ENCODE measurements around the gene ZNF181.
"Not testable (repeated sequence)": the region's sequence is repeated elsewhere in the genome, so short reads cannot be mapped to it uniquely, and the experiment has no call there.

The ZNF181 gene

DNA sequence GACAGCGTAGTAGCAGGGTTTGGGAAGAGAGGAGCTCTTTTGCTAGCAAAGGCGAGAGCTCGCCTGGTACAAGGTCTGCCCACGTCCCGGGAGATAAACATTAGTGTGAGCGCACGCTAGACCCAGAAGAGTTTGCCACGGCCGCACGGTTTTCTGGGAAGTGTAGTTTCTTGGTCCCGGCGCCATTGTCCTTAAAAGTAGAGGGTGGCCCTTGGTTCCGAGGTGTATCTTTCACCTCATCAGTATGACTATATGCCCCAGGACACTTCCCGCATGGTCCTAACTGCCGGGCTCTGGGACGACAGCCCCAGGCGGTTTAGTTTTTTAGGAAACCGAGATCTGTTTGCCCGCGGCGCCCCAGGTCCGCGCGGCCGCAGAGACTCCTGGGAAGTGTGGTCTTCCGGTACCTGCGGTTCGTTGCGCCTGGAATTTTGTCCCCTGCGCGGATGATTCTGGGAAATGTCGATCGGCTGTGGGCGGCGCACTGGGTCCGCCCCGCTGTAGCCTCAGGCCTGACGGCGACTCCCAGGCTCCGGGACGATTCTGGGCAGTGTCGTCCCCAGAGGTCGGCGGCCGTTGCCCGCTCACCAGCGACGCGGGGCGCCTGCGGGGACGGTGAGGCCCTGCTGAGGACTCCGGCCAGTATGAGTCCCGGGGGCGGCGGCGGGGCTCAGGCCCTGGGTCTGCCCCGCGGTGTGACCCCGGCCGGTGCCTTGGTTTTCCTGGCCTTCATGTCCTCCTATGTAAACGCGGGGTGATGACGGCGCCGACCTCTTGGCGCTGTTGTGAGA is at the start of gene ZNF181:
Gene ZNF181 (plus strand): TSS at position 498 of the 791 bp plus-strand sequence. CDS start 795 bp downstream, outside the sequence.
- peak; percentile 94 for DNase-seq

DNA sequence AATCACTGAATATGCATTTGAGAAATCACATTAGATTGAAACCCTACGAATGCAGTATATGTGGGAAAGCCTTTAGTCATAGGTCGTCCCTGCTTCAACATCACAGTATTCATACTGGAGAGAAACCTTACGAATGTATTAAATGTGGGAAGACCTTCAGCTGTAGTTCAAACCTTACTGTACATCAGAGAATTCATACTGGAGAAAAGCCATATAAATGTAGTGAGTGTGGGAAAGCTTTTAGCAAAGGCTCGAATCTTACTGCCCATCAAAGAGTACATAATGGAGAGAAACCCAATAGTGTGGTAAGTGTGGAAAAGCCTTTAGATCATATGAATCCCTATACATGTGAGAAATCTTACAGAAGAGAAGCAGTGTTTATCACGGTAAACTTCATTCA is 48.8 kb upstream of the ZNF181 start:
- DNase-seq: not testable (repeated sequence)

DNA sequence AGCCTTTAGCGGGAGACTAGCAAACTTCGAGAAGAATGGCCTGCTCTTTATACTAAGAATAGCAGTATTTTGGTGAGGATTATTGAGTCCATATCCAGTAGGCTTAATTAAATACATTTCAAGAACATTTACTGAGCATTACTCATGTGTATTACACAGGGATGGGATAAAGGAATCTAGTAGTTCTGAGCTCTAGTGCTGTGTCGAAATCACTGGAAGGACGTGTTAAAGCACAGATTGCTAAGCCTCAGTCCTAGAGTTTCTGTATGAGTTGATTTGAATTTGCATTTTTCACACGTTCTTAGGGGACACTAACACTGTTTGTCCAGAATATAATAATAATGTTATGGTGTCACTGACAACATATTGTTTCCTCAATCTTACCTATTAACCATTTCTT is 47.6 kb upstream of the ZNF181 start:
- no peak for DNase-seq

DNA sequence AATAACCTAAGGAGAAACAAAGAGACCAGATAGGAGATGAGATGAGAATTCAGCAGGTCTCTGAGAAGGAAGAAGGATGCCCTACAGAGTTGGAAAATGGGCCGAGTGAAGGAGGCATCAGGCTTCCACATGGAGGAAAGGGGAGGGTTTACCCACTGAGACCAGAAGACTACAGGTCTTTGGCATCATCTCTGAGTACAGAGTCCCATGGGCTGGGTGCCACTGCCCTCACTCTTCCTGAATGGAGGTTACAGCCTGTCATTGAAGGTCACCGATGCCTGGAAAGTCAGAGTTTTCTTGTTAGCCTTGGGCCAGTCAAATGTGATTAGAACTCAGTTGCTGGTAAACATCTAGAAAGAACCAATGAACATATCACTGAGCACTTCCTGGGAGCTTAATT is 46.7 kb upstream of the ZNF181 start:
- DNase-seq: no peak

DNA sequence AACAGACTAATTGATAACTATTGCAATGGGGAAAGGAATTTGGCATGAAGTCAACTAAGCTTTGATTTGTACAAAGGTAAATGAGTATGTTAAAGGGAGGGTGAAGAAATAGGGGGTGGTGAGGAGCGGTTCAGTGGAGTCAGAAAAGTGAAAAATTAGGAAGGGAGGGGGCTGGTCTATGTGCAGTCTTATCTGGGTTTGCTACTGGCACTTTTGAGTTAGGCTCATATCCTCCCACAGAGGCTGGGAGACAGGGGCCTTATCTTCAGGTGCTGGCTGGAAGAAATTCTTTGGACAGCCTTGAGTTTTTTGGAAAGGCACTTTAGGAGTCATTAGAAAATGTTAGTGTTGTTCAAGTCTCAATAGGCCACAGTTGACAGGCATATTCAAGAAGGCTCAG is 45.5 kb upstream of the ZNF181 start:
- no peak for DNase-seq

DNA sequence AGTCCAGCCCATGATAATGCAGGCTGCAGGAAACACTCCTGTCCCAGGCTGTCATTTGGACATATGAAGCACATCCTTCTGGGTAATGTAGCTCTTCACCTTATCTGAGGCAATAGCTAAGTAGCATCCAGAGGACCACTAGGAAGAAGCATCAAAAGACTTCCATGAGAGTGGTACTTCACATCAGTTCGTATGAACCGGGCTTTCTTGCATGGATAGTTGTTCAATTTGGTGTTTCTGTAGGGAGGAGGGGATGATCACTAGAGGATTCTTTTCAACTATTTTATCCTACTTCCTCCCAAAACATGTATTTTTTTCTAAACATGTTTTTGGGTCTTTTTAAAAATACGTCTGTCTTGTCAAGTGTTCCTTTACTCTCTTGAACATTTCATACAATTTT is 43.7 kb upstream of the ZNF181 start:
- DNase-seq: no peak

DNA sequence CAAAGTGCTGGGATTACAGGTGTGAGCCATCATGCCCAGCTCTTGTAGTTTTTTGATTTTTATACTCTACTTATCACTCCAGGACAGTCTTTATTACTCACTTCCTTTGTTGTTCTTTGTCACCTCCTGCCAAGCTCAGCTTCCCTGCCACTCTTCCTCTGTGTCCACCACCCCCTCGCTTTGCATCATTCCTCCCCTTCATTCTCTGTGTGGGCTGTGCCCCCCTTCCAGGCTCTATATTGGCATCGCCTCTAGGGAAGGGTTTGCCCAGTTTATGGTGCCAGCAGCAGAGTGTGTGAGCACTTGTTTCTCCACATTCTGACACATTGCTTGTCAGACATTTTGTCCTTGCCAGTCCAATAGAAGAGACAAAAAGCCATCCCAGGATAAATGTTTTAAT is 41.5 kb upstream of the ZNF181 start:
- DNase-seq: no peak

DNA sequence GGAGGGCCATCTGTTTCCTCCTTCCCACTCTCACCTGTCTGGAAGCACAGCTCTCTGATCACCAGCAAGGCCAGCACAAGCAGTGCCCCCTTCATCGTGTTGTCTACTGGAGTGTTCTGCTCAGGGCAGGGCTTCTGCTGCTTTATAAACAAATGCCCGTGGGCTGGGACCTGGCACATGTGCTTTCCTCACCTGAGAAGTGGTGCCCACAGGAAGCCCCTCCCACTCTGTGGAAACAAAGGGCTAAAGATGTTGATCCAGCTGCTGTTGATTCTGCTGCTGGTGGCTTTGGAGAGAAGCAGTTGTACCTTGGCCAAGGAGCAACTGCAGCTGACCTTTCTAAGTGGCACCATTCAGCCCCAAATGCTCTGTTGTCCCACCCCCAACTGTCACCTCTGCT is 26.4 kb upstream of the ZNF181 start:
- DNase-seq: no peak

DNA sequence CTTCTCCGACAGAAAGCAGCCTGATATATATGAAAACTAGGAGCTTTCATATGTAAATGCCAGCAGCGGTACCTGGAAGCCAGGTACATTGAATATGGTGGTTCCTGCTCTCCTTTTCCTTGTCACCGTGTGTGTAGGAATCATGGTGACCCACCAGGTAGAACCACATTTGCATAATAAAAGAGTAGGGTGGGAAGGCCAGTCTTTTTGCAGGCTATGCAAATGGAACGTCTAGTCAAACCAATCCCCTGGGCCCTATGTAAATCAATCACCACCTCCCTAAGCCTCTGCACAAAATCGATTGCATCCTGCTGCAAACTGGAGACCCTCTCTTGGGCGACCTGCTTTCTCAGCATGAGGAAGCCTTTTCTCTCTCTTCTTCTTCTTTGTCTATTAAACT is 22.2 kb upstream of the ZNF181 start:
- no peak for DNase-seq

DNA sequence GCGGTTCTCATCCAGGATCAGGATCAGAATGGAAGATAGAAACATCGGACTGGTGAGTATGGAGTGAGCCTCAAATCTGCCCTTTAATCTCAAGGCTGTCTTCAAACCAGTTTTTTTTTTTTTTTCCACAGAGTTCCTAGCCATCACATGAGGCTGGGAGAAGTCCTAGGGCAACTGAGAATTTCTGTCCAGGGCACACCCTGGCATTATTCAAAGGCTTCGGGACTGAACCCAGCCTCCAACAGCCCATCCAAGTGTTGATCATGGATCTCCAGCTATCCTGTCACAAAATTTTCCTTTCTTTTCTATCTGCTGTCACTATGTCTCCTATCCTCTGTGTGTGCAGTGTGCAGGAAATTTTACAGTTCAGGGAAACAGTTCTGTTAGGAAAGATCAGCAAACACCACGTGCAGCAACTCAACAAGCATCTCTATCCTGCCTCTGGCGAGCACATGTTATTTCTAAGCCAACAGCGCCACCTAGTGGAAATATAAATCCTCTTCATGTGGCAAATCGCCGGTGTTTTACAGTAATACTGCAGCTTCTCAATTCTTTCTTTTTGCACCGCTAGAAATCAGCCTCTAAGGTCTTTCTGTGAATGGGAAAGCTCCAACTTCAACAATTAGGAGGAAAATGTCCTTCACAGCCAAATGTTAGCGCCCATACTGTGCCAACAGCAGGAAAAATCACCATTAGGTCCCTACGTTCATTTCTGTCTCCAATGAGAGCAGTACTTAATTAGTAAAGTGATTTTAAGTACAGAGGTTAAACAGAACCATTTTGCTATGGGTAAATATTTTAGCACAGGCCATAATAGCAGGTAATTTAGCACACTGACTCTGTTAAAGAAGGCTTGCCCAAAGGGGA is 21.4 kb upstream of the ZNF181 start:
- DNase-seq: peak; percentile 61

DNA sequence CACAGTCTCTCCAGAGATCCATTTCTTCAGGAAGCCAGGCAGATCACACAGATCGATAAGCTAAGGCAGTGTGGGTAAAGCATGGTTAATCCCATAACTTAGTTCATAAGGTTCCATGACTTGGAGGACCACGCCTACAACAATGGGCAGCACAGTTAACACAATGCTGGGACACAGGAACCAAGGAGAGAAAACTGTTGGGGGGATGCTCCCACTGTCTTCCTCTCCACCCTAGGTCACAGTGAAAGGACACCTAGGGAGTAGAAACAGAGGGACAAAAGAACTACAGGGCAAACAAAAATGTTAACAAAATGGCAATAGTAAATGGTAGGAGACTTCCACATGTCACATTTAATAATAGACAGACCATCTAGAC is 20.8 kb upstream of the ZNF181 start:
- DNase-seq: no peak

DNA sequence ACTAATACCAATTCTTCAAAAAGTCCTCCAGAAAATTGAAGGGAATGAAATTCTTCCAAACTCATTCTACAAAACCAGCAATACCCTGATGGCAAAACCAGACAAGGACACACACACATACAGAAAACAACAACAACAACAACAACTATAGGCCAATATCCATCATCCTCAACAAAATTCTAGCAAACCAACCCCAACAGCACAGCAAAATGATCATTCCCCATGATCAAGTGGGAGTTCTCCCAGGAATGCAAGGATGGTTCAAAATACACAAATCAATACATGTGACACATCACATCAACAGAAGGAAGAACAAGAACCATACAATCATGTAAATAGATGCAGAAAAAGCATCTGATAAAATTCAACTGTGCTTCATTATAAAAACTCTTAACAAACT is 18.7 kb upstream of the ZNF181 start:
- DNase-seq: no peak

DNA sequence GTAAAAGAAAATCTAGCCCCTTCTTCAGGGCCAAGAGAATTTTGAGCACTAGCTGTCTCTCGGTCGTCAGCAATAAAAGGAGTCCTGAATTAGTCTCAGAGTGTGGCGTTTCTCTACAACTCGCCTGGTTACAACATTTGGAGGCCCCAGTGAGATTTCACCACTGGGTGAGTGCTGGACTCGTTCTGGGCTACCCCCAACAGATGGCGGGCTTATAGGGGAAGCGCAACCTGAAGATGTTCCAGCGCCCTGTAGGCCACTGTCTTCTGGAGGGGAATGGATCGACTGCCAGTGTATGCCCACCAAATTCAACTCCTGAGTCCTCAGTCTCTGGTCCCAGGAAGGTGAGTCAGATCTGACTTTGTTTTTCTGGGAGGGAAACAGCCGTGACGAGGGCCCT is 11.7 kb upstream of the ZNF181 start:
- no peak for DNase-seq

DNA sequence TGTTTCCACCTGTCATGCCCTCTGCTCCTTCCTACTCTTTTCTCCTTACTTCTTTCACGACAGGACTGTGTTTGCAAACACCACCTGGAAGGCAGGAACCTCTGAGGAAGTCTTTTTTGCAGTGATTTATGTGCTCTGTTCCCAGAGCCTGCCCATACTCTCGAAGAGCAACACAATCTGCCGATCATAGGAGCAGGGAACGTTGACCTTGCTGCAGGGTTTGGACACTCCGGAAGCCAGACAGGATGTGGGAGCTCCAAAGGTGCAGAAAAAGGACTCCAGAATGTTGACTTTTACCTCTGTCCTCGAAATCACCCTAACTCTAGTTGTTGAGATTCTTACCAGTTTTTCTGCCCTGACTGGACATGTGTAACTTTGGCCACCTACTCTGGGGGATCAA is 8.6 kb upstream of the ZNF181 start:
- no peak for DNase-seq

DNA sequence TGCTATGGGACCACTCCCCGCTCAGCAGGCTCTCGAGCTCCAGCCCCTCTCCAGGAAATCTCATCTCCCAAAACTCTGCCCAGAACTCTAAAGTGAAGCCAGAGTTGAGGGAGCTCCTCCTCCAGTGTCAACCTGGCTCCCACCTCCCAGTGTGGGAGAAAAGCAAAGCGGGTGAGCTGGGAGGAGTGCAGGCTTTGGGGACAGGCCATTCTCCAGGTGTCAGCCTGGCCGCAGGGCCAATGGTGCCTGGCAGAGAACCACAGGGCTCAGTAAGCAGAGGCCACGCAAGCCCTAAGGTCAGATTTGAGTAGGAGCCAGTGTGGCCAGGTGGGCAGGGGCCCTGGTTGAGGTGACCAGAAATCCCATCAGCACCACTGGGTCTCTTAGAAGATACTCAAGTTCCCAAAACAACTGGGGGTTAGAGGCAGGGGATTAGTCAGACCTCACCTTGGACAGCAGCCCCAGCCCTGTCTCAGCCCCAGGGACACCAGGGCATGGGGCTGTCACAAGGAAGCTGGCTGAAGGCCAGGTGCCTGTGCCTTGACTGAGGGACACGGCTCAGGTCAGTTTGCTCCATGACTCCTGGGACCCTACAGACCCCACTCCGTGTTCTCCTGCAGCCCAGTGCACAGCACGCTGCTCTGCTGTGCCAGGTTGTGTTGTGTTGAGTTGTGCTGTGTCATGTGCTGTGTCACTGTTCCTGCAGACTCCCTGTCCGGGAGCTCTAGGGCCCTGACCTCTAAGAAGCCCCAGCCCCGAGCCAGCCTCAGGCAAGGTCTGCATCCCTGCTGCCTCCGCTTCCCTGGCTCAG is 2.8 kb upstream of the ZNF181 start:
- no peak for DNase-seq

DNA sequence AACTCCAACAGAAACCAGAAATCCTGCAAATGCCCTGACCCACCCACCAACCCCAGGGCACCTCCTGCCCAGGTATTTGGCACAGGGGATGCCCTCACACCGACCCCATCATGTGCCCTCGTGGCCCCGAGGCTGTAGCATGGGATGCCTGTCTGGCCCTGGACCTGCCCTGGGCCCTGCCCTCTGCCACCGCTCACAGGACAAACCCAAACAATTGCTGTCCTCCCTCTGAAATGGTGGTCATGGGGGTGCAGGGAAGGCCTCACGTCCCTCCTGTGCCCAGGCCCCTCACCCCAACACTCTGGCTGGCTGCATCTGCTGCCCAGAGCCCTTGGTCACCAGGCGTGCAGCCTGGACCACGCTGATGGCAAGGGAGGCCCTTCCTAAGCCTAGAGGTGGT is 2.1 kb upstream of the ZNF181 start:
- DNase-seq: no peak

DNA sequence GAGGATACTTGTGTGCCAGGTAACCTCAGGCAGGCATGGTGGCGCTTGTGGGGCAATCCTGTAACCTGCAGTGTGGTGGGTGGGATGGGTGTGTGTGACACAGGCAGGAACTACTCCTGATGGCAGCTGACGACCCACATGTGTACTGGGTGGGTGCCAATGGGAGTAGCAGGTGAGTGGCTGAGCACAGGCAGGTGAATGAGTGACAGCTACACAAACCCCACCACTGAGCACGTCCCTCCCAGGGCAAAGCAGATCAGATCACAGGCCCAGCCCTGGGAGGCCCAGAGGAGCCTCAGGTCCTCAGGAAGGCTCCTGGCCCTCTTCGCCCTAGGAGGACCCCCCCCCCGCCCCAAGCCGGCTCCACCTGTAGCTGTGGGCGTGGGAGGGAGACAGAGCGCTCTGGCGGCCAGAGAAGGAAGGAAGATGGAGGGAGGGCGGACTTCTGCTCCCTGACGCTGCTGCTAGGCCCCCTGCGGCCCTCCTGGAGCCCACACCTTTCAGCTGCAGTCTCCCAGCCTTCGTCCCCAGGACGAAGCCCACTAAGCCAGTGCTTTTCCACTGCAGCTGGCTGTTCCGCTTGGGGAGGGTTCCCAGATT is 1.3 kb upstream of the ZNF181 start:
- DNase-seq: no peak

DNA sequence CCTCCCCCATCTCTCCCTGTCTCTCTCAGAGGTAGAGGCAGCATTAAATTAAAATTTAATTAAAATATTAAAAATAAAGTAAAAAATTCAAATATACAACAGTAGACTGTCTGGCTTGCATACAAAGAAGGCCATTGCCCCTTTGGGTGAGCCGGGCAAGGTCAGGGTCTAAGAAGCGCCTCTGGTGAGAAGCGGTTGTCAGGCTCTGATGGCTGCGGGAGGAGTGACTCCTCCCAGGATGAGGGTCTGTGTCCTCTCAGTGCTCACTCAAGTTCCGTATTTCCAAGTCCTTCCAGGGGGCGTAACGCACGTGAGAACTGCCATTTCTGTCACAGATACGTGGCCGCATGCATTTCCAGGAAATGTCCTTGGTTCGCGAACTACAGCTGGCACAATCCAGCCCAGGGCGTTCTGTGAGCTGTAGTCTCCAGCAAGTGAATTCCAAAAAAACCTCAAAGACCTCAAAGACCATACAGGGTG is 737 bp upstream of the ZNF181 start:
- DNase-seq: no peak

DNA sequence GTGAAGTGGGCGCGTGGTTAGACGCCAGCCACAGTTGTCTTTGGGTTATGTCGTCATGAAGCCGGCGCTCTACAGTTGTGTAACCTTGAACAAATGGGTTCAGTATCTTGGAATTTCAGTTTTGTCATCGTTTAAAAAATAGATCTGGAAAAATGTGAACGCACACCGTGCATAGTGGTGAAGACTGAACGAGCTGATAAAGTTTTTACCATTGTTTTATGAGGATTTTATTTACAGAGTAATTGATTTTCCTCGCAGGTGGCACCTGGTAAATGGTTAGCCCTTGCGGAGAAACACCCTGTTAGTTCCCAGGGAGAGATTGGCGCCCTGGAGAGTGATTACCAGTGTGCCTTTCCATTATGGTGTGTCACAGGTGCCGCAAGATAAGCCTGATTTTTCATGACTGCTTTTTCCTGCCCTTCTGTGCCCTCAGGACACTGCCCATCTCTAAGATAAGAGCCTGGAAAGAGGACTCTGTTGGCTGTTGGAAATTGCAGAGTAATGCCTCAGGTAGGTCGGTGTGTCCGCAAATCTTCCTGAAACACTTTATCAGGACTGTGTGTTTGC is 577 bp downstream of the ZNF181 start:
- DNase-seq: peak; percentile 78

DNA sequence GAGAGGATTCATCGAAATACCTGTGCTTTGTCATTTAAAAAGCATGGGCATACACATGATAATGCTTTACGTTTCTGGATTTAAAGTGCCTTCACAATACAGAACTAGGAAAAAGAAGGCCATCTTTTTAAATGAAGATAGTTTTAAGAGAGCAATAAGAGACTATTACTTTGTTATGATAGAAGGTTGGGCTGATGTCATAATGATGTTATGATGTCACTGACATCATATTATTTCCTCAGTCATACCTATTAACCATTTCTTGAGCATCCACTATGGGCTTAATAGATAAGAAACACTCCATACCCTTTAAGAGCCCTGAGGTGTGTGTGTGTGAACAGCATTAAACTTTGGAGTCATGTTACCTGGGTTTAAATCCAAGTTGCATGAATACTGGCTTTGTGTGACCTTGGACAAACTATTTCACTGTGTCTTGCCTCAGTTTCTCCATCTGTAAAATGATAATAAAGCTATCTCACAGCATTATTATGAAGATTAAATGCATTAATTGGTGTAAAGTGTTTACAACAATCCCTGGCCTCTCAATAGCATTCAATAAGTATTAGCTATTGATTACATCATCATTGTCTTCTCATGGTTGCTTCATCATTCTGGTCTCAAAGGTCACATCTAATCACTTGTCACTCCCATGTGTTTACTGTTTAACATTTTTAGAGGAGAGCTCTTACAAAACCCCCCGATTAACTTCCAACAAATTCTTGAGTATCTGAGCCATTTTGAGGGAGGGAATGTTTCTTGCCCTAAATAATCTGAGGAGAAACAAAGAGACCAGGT is 11.1 kb downstream of the ZNF181 start:
- DNase-seq: no peak

DNA sequence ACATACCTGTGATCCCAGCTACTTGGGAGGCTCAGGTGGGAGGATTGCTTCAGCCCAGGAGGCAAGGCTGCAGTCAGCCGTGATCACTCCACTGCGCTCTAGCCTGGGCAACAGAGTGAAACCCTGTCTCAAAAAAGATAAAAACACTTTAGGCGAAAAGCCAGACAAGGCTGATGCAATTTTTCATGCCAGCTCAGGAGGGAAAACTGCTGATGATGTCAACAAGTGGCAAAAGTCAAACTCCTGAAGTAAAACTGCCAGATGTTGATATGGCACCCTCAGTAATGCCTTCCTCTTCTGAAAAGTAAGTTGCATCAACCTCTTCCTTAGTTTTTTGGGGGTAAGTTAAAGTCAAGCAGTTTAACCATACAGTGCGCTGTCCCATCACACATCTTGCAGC is 23.4 kb downstream of the ZNF181 start:
- DNase-seq: no peak

Data from NCI-H748 treated with DMSO at 0.1 percent for 48 hours (cell line).